Measurements from ENCODE around the gene C1orf105.
"Not testable (repeated sequence)": the region's sequence is repeated elsewhere in the genome, so short reads cannot be mapped to it uniquely, and the experiment has no call there.

Gene C1orf105, protein sequence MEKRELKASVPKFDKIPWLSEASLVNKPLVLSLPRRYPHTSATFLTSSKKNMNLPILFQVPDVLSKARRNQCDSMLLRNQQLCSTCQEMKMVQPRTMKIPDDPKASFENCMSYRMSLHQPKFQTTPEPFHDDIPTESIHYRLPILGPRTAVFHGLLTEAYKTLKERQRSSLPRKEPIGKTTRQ

DNA sequence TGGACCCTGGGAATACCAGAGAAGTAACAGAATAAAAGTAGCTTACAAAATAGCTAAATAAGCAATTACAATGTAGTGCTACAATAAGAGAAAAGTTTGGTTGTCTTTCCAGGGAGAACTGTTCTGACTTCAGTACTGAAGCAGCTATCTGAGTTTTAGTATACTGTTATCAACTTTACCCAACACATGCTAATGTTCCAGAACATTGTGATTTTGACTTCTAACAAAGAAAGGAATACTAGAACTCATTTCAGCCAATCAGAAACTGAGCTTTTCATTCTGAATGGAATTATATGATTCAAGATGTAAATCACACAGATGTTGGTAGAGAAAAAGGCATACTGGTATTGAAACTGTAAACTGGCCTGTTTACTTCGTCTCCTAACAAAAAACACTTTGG is at the start of gene C1orf105:
Gene C1orf105 (plus strand): TSS at position 301 of the 400 bp plus-strand sequence. CDS start 201 bp downstream, outside the sequence.
- DNase-seq: no peak

DNA sequence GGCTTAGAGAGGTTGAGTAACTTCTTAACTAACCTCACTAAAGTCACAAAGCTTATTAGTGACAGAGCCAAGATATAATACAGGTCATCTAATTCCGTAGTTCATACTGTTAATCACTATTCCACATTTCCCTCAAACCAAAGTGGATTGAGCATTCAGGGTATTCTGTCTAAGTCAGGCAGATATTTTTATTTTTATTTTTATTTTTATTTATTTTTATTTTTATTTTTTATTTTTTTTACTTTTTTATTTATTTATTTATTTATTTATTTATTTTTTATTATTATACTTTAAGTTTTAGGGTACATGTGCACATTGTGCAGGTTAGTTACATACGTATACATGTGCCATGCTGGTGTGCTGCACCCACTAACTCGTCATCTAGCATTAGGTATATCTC is 48.8 kb upstream of the C1orf105 start:
- DNase-seq: not testable (repeated sequence)

DNA sequence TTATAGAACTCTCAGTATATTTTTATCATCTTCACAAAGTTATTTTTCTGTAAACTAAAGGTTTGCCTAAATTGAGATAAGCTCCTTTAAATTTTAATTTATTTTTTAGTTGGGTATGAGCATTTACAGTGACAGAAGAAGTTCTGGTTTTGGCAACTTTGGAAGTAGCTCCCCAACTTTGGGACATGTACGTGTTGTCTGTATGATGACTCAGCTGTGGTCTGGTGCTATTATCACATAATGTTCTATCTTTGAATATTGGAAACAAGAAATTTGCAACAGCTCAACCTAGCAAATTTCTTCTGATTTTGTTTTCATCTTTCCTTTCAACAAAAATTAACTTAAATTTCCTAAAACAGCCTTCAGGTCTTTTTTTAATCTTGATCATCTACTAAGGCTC is 46.6 kb upstream of the C1orf105 start:
- DNase-seq: no peak

DNA sequence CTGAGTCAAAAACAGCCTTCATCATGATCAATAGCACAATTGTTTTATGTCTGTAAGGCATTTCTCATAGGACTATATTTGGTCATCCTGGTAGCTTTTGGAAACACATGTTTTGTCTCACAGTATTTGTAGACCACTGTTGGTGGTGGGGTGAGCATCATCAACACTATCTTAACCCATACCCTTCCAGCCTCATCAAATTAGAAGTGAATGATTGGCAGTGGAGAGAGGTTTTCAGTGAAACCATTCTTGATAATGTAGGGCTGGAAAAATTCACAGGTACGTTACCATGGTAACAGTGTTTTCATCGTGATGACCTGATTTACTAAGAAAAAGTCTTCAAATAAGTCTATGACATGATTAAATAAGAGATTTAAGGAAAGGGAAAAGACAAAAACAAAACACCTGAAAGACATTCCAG is 45.3 kb upstream of the C1orf105 start:
- no peak for DNase-seq

DNA sequence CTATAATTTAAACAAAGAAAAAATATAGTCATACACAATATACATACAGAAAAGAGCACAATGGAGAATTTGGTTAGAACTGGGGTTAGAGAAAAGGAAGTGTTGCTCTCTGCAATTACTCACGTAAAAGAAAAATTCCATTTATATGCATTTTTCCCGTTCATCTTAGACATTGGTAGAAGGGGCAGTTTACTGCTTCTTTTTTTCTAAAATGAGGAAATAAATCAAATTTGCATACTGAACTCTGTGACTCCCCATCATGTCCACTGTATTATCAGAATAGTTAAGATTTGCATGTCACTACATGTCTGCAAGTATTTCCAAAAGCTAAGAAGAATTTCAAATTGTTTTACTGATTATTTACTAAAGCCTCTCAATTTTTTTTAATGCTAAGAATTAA is 44.1 kb upstream of the C1orf105 start:
- no peak for DNase-seq

DNA sequence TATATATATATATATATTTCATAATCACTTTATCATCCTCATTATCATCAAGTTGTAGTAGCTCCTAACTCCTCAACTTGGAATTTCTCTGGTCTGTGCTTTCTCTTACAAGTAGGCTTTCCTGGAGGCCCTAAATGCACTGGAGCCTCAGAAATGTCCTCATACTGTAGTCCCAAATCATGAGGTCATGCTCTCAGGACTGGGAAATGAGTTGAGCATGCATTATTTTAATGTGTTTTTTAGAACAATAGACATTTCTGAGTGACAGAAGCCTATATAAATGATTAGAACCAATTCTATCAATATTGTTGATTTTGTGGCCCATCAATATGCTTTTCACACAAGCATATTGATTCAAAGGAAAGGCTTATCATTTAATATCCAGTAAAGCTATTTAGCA is 42.9 kb upstream of the C1orf105 start:
- no peak for DNase-seq

DNA sequence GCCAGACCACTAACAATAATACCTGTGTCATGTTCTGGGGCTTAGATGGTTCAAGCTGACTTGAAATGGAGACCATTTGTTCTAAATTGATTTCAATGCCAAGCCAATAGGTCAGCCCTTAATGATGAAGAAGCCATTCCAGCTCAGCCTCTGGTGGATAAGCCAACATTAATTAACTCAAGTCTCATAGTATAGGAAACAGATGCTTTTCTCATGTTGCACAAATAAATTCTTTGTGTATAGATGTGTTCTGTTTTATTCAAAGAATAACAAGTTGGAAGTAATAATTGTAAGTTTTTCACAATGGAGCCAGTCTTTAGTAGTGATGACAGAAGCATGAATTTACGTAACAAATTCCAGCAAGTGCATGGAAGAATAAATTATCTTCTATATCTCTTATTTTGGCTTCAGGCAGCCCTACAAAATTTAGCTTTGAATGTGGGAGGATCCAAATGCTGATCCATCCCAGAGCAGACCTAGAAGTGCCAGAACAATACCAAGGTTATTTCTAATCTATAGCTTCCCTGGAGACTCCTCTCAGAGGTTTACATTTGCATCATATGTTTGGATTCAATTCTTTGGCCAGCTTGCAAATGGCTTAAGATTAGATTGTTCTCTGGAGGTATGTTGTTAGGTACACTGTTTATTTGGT is 42.2 kb upstream of the C1orf105 start:
- no peak for DNase-seq

DNA sequence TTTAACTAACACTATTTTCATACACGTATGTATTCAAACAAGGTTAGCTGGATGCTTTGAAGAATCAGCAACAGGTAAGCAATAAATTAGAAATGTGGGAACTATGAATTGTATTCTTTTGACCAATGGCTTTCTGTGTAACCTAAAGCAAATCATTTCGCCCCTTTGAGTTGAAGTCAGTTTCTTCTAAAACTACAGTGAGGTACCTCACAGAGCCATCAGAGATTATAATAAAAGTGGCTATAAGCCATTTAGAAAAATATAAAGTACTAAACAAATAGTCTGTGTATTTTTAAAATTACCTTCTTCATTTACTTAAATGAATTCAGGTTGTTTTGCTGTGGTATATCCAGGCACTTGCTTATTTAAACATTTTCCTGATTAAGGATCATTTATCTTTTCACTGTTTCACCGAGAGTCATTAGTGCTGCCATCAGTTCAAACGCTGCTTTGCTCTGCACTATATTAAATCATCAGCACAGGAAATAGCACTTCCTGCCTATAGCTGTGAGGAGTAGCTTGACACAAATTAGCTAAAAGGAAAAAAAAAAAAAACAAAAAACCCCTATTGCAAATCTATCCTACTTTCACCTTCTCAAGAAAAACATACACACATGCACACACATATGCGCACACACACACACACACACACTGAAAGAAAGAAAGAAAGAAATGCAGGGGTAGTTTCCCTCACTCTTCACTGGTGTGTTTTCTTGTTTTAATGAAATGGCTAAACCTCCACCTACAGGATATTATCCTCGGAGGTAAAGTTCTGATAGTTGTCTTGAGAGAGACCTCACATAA is 39.8 kb upstream of the C1orf105 start:
- DNase-seq: no peak

DNA sequence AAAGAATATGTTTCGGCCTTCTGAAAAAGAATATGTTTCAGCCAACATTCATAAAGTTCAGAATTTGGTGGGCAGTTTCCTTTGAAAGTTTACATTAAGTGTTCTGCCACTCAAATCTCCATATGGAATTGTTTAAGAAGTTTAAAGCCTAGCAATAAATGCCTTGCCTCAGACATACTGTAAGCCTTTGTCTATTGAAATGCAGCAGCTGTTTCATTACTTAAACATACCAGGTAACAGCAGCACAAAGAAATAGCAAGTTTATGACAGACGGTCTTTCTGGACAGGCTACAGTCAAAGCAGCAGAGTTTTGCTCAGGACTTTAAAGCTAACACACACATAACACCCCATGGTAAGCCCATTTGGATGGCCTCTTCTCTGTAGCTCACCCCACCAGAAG is 38.5 kb upstream of the C1orf105 start:
- DNase-seq: no peak

DNA sequence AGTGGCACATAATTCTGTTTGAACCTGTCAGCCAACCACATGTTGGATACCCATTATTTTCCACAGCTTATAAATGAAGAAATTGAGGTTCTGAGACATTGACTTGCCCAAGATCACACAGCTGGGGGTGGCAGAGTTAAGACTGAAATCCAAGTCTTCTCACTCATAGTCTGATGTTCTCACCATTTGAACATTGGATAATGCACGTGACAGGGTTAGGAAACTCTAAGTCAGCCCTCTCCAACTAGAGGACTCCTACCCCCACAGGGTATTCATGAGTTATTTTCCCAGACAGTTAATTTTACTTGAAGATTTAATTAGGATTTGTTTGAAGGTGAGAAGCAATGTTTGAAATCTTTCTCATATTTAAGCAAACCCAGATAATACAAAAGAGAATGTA is 38.1 kb upstream of the C1orf105 start:
- no peak for DNase-seq

DNA sequence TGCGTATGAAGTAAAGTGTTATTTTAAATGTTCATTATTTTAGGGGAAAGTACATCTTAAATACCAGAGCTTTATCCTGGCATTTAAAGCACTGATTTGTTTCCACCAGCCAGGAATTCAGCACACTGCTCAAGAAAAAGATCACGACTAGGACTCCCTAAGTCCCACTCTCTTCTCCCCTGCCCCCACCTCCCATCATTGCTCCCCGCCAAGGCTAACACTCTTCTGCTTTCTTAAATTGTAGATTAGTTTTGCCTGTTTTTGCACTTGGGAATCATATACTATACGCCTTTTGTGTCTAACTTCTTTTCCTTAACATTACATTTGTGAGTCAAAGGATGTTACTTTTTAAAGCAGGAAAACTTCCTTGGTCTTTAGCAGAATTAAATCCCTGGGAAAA is 37.5 kb upstream of the C1orf105 start:
- DNase-seq: no peak

DNA sequence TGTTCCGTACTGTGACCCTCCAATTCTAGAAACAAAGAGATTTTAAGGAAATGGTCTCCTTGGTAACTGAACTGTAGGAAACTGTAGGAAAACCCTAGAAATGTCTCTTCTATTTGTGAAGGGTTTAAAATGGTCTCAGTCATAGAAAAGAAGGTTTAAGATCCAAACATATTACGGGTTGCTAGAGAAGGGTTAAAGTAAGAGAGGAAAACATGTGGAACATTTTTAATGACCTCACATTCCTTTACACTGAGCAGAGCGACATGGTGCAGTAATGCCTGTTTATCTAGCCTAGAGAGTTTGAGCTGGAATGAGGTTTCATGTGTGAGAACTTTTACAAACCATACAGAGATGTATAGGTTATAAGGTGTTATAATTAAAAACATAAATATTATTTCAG is 36.9 kb upstream of the C1orf105 start:
- no peak for DNase-seq

DNA sequence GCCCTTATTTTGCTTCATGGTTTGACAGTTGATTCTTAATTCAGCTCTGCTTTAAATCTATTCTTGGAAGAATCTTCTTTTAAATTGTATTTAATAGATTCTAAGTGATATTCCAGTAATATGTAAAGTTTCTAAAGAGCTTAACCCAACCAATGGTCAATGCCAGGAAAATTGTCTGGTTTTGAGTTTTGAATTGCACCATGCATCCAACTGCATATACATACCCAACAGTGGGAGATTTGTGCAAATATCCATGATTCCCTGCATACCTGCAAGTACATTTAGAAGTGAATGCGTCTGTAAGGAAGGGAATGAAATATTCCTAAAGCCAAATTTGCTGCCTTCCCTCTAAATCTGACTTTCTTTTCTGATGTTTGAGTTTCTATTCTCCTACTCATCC is 35.8 kb upstream of the C1orf105 start:
- no peak for DNase-seq

DNA sequence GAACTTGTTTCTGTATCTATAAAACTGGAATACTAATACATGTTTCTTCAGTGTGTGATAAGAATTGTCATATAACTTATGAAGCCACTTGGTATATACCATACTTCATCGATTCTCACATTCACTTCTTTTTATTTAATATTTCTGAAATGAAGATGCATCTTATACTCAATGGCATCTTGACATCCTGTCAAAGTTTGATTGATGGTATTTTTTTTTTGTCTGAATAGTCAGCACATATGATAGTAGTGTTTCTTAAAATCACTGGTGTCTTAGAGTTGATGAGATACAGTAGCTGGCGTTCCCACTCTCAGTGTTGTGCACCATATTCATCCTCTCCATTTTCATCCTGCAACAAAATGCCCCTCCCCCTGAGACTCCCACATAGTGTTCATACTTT is 34.4 kb upstream of the C1orf105 start:
- DNase-seq: no peak

DNA sequence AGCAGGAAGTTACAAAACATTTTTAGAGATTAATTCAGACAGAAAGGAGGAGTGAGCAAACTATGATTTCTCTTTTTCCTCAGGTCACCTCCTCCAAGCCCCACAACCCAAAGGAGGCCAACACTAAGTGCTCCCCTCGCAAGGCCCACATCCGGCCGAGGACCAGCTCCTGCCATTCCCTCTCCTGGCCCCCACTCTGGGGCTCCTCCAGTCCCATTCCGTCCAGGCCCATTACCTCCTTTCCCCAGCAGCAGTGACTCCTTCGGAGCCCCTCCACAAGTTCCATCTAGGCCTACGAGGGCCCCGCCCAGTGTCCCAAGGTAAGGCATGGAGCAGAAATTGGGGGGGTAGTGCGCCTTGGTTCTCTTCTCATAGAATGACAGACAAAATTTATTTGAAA is 32.0 kb upstream of the C1orf105 start:
- DNase-seq: no peak

DNA sequence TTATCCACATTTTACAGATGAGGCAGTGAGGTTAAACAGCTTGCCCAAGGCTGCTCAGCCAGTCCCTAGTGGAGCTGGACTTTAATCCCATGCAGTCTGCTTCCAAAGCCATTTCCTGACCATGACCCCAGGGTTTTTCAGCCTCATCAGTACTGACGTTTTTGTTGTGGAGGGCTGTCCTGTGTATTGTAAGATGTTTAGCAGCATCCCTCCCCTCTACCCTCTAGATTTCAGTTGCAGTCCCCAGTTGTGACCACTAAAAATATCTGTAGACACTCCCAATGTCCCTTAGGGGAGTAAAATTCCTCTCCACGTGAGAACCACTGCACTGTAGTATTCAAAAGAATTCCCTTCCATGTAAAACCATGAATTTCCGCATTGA is 30.2 kb upstream of the C1orf105 start:
- no peak for DNase-seq

DNA sequence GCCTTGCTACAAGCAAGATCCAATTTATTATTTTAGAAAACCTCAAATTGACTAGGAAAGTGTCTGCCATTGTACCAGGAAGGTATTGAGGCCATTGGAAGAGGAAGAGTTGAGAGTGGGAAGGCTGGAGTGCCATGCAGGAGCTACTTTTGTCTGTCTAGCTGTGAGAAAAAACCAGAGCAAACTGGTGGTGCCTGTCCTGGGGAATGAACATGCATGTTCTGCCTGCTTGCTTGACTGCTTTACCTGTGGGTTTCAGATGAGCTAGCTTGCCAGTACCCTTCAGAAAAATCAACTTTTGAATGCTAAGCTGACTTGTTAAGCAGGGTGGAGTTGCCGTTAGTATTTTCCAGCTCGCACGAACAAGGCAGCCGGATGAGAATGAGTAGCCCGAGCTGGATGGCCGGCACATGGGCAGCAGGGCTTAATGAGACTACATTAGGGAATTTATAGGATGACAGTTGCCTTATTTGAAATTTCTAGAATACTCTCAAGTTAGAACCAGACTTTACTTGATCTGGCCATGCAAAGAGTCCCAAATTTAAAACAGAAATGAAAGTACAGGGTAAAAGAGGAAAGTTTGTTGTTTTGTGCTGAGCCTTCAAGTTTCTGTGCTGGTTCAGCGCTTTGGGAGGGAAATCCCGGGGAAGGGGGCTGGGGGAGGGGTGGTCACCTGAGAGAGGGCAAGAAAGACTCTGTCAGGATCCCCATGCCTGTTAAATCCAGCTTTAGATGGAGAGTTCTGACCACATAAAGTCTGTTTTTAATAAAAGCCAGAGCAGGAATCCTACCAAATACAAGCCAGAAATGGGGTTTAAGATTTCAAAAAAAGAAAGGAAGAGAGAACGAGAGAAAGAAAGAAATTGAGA is 29.6 kb upstream of the C1orf105 start:
- no peak for DNase-seq

DNA sequence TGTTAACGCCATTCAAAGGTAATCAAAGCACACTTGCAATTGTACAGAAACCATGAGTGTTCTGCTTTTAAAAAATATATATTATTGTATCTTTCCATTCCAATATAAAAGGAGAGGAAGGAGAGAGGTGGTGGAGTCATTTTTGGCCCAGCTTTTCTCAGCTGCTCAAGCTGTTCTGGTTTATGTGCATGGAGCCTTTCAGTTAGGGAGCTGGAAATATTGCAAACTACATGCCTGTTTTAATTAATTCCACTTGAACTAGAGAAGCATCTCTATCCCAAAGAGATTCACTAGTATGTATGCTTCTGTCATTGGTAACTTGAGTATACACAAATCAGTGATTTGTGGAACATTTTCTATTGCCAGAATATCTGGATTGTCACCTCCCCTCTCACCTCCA is 28.5 kb upstream of the C1orf105 start:
- DNase-seq: no peak

DNA sequence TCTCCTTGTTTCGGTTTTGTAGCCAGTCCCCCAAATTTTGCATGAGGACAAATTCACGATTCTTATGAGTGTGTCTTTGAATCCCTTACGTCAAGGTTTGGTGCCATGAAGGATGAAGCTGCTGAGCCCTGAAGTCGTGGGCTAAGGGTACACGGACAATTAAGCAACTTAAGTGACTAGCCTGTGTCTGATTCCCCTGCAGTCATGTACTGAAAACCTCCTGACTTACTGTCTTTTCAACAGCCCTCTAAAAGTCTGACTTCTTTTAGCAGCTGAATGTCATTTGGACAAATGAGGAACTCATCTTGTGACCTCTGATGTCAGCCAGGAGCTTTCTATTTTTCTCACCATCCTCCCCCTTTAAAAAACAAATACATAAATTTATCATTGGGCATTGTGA is 27.1 kb upstream of the C1orf105 start:
- DNase-seq: no peak

DNA sequence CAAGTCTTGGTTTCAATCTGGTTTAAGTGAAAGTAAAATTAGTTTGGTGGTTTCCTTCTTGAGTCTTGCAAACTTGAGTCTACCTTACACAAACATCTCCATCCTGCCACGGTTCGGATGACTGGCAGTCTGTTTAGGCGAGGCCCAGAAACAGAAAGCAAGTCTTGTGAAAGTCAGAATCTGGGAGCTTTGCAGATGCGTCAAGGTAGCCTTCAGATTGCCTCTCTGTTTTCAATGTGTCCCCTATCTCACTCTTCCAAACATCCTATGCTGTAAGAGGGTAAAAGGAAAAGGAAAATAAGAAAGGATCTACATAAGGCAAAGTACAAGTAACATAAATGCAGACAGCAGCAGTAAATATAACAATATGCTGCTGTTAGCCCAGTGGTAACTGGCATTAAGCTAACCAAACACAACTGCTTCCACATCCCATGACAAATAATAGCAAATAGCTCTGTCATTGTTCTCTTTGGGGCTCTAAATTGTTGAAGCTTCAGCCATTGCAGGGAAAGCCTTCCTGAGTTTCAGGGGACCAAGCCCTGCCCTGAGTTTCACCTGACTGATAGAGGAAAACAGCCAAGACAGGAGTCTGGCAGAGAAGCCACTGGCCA is 26.2 kb upstream of the C1orf105 start:
- DNase-seq: no peak

DNA sequence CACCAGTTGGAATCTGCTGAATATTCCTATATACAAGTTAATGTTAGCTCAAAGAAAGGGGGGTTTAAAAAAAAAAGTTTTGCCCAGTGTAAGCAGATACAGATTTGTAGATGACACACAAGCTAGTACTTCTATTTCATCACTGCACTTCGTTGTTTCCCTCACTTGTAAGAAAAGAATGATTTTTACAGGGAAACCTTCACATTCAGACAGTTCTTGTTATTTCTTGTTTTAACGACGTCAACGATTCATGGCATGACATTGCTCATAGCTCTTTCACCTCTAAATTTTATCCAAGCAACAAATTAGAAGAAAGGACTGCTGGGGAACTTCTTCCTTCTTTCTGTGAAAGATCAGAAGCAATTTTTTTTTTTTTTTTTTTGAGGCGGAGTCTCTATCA is 25.7 kb upstream of the C1orf105 start:
- no peak for DNase-seq

DNA sequence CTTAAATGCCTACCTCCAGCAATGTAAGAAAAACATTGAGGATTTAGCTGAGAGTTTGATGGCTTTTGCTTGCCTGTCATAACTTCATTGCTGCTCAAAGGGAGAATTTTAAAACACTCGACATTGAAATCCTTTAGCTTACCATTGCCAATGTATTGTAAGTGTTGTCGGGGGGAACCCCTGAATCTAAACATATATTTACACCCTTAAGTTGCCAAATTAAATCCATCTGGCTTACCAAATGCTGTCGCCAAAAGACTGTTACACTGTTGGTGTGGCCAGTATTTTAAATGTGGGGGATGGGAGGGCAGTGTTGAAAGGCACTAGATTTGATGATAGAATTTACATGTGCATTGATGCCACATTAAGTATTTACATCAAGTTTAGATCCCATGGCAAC is 24.9 kb upstream of the C1orf105 start:
- DNase-seq: no peak

DNA sequence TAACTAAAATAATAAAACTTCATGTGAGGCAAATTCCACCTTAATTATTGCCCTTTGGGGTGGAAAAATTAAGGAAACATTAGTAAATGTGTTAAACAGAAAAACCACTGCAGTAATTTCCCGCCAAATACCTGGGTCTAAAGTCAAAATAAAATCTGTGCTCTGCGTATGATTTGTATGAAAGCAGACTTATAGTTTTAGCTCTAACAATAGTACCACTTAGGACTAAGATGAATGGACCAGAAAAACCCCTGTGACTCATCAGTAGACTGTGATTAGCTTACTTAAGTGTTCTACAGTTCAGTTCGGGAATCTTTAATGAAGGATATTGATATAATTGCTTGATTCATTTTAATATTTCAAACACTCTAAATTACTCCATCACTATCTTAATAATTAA is 23.3 kb upstream of the C1orf105 start:
- DNase-seq: no peak

Data from NCI-H2227 treated with DMSO at 0.1 percent for 48 hours (cell line).